Measurements from ENCODE around the gene MAGI1.

Gene MAGI1

DNA sequence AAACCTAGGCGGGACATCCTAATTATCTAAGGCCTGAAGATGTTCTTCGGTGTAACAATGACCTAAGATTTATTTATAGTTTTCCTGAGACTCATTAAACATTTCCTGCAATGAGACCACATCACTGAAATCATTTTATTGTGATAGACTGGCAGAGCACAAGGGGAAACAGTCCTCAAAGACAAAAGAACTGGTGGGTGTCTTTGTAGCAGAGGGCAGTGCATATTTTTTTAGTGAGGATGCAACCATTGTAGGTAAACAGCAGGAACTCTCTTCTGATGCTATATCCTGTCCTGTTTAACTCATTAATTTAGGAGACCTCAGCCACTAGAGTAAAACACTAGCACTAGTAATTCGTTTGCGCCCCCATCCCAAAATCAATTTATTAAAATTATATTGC, 100.0 kb downstream of the MAGI1 start:
- no peak for TF ChIP-seq JUND (IDR thresholded peaks at IDR 0.05; ENCODE audit: low read depth)
- DNase-seq (ENCODE audit: low read depth in 1 of 2, low spot score in 1 of 2), result no peak
- in situ Hi-C loops (cut with HindIII; ENCODE audit: low pct_unique_long_range_greater_than_20kb, low sequenced_read_pairs), result no loop called here

DNA sequence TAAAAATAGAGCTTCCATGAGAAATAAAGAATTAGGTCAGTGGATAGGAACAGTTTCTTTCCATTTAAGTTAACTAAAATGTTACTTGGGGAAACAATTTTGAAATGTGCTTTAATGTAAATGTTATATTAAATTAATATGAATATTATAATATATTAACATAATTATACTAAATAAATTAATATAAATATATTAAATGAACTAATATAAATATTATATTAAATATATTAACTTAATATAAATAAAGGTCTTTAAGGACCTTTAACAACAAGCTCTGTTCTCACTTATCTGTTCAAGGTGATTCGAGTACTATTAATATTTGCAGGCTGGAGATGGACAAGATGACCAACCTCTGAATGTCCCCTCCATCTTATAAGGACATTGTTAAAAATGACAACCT, 100.6 kb downstream of the MAGI1 start:
- in situ Hi-C loops (cut with HindIII; ENCODE audit: low pct_unique_long_range_greater_than_20kb, low sequenced_read_pairs), result no loop called here
- DNase-seq (ENCODE audit: low read depth in 1 of 2, low spot score in 1 of 2), result no peak
- TF ChIP-seq JUND (IDR thresholded peaks at IDR 0.05; ENCODE audit: low read depth), result no peak

DNA sequence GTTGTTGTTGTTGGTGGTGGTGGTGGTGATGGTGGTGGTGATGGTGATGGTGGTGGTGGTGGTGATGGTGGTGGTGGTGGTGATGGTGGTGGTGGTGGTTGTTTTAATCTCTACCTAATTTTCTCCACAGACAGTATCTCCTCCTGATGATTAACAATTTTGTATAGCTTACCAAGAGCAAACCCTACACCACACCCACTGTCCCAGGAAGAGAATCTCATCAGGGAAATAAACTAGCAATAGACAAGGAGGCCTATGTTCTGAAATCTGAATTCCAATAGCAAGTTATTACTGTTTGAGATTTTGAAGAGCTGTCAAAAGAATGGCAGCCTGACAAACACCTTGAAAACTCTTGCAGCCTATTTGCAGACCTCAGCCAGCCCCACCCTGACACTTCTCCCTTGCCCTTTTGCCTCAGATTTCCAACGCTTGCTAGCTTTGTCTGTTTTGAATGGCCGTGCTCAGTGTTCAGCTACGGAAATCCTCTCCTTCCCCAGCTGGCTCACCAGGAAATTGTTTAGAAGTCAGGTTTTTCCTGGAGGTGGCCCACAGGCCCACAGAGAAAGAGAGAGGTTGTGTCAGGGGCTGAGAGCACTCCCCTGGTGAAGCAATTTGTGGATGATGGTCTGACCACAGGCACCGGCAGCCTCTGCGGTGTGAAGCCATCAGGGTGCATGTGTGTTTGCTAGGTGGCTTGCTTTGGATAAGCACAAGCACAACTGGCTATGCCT, 101.6 kb downstream of the MAGI1 start:
- in situ Hi-C loops (cut with HindIII; ENCODE audit: low pct_unique_long_range_greater_than_20kb, low sequenced_read_pairs), result no loop called here
- TF ChIP-seq JUND (IDR thresholded peaks at IDR 0.05; ENCODE audit: low read depth), result no peak

DNA sequence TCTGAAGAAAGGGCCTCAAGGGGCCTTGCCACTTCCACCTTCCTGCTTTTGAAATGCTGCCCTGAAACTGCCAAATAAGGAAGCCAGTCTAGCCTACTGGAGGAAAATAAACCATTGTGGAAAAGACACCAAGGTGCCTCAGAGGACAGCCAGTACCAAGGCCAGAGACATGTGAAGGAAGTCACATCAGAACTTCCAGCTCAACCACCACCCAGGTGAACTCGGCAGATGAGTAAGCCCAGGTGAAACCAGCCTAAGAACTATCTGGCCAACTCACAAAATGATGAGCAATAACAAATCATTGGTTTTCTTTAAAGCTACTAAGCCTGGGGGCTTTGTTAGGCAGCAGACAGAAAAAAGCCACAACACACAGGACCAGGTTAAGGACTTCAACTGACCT, 103.0 kb downstream of the MAGI1 start:
- in situ Hi-C loops (cut with HindIII; ENCODE audit: low pct_unique_long_range_greater_than_20kb, low sequenced_read_pairs), result no loop called here
- no peak for DNase-seq (ENCODE audit: low read depth in 1 of 2, low spot score in 1 of 2)
- TF ChIP-seq JUND (IDR thresholded peaks at IDR 0.05; ENCODE audit: low read depth), result no peak

More for the DNA sequence above, 101.6 kb downstream of the MAGI1 start:
- DNase-seq (ENCODE audit: low read depth in 1 of 2, low spot score in 1 of 2), result no peak

DNA sequence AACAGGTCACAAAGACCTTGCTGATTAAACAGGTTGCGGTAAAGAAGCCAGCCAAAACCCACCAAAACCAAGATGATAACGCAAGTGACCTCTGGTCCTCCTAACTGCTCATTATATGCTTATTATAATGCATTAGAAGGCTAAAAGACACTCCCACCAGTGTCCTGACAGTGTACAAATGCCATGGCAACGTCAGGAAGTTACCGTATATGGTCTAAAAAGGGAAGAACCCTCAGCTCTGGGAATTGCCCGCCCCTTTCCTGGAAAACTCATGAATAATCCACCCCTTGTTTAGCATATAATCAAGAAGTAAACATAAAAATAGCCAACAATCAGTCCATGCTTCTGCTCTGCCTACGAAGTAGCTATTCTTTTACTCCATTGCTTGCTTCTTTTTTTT, 108.1 kb downstream of the MAGI1 start:
- no peak for DNase-seq (ENCODE audit: low read depth in 1 of 2, low spot score in 1 of 2)
- TF ChIP-seq JUND (IDR thresholded peaks at IDR 0.05; ENCODE audit: low read depth), result no peak
- in situ Hi-C loops (cut with HindIII; ENCODE audit: low pct_unique_long_range_greater_than_20kb, low sequenced_read_pairs), result no loop called here

DNA sequence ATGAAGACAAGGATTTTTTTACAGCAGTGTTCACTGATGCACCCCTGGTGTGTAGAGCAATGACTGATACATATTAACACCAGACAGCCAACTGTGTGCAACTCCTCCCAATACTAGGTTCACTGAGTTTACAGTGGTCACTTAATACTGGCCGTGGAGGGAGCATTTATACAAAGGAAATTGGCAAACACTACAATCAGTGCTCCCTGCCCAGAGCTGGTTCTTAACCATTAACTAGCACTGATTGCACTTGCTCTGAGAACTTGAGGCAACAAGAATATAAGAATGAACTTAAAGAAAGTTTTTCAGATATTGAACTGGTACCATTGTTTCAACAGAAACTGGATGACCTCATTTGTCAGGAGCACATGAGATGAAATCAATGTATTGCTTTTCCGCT, 110.6 kb downstream of the MAGI1 start:
- in situ Hi-C loops (cut with HindIII; ENCODE audit: low pct_unique_long_range_greater_than_20kb, low sequenced_read_pairs), result no loop called here

DNA sequence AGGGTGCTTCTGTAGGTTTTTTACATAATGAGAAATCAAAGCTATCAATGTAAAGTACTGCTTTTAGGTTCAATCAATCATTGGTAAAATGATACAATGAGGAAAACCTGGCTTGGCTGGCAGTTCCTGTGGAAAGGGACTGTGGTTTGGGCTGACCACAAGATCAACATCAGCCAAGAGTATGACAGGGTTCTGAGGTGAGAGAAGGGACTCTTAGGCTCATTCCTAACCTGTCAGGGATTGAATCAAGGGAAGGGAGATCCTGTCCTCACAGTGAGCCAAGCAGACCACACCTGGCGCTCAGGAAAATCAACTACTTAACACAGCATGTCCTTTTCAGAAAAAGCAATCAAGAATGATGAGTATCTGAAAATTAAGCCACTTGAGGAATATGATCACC, 111.1 kb downstream of the MAGI1 start:
- in situ Hi-C loops (cut with HindIII; ENCODE audit: low pct_unique_long_range_greater_than_20kb, low sequenced_read_pairs), result no loop called here
- no peak for TF ChIP-seq JUND (IDR thresholded peaks at IDR 0.05; ENCODE audit: low read depth)
- DNase-seq (ENCODE audit: low read depth in 1 of 2, low spot score in 1 of 2), result peak in 1 of 2 experiments; percentile 73

More for the DNA sequence above, 110.6 kb downstream of the MAGI1 start:
- no peak for TF ChIP-seq JUND (IDR thresholded peaks at IDR 0.05; ENCODE audit: low read depth)
- no peak for DNase-seq (ENCODE audit: low read depth in 1 of 2, low spot score in 1 of 2)

DNA sequence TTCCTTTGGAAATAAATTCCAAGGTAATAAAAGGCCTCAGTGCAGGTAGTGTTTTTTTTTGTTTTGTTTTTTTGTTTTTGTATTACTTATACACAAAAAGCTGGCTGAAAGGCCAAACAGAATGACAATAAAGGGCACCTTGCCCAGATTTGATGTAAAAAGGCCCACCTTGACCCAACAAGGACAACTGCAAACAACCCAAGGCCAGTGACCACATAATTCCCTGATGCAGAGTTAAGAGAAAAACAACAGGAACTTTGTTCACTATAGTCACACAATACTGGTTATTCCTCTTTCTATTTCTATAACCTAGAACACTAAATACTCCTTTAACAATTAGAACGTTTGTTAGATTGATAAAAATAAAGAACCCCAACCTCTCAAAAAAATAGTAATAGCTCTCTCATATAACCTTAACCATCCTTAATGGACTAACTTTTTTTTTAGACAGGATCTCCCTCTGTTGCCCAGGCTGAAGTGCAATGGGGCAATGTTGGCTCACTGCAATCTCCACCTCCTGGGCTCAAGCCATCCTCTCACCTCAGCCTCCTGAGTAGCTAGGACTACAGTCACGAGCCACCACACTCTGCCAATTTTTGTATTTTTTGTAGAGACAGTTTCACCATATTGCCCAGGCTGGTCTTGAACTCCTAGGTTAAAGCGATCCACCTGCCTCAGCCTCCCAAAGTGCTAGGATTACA, 113.3 kb downstream of the MAGI1 start:
- no peak for TF ChIP-seq JUND (IDR thresholded peaks at IDR 0.05; ENCODE audit: low read depth)
- DNase-seq (ENCODE audit: low read depth in 1 of 2, low spot score in 1 of 2), result peak in 1 of 2 experiments; percentile 69
- in situ Hi-C loops (cut with HindIII; ENCODE audit: low pct_unique_long_range_greater_than_20kb, low sequenced_read_pairs), result no loop called here

DNA sequence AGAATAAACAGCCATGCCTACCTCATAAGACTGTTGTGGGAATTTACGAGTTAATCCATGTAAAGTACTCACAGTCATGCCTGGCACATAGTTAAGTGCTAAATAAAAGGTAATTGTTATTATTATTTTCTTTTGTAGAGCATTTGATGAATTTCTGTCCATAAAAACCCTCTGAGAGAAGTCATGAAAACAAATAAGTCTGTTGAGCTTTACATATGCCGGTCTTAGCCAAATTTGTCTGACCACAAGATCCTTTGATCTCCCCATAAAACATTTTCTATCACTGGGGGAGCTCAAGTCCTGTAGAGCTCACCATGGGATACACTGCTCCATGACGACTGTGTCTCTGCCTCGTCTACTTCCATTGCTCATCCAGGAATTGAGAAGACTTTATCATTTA, 114.0 kb downstream of the MAGI1 start:
- no peak for TF ChIP-seq JUND (IDR thresholded peaks at IDR 0.05; ENCODE audit: low read depth)
- in situ Hi-C loops (cut with HindIII; ENCODE audit: low pct_unique_long_range_greater_than_20kb, low sequenced_read_pairs), result no loop called here

DNA sequence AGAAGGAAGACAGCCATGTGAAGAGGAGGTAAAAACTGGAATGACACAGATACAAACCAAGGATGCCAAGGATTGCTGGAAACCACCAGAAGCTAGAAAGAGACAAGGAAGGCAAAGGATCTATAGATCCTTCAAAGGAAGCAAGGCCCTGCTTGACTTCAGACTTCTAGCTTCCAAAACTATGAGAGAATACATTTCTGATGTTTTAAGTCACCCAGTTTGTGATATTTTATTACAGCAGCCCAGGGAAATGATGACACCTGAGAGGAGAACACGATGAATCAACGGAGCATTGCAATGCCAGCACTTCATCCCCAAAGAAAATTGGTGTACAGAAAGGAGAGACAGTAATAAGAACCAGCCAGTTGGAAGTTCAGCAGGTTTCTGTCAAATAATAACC, 116.3 kb downstream of the MAGI1 start:
- no peak for DNase-seq (ENCODE audit: low read depth in 1 of 2, low spot score in 1 of 2)
- in situ Hi-C loops (cut with HindIII; ENCODE audit: low pct_unique_long_range_greater_than_20kb, low sequenced_read_pairs), result no loop called here
- TF ChIP-seq JUND (IDR thresholded peaks at IDR 0.05; ENCODE audit: low read depth), result no peak

More for the DNA sequence above, 114.0 kb downstream of the MAGI1 start:
- DNase-seq (ENCODE audit: low read depth in 1 of 2, low spot score in 1 of 2), result peak in 1 of 2 experiments; percentile 38

DNA sequence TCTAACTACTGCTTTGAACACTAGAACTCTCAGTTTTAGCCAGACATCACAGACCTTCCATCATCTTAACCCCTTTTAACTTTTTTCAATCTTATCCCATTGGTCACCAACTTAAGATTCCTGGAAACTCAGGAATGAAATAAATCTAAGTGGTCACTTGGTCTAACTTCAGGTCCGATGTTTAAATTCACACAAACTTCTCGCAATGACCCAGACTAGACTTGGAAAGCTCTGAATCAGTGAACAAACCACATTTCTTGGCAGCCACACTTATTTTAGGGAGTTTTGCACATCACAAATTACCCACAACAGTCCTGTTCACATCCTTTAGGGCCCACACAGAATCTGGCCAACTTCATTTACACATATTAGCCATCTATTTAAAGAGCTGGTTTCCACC, 118.9 kb downstream of the MAGI1 start:
- no peak for TF ChIP-seq JUND (IDR thresholded peaks at IDR 0.05; ENCODE audit: low read depth)
- in situ Hi-C loops (cut with HindIII; ENCODE audit: low pct_unique_long_range_greater_than_20kb, low sequenced_read_pairs), result no loop called here
- no peak for DNase-seq (ENCODE audit: low read depth in 1 of 2, low spot score in 1 of 2)

DNA sequence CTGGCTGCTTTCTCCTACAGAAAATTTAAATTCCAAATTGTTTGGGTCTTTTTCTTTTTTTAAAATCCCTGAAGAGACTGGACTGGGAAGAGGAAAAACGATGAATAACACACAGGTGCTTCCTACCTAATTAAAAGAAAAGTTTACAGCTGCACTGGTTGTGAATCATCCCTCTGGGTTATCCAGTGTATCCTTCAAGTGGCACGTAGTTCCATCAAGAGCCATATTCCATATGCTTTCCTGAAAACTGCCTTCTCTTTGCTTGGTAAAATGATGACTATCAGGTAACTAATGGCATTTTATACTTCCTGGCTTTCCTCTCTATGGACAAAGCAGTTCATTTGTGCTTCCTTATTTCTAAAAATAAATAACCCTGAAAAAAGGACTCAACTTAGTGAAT, 123.2 kb downstream of the MAGI1 start:
- no peak for TF ChIP-seq JUND (IDR thresholded peaks at IDR 0.05; ENCODE audit: low read depth)
- no peak for DNase-seq (ENCODE audit: low read depth in 1 of 2, low spot score in 1 of 2)
- in situ Hi-C loops (cut with HindIII; ENCODE audit: low pct_unique_long_range_greater_than_20kb, low sequenced_read_pairs), result no loop called here

DNA sequence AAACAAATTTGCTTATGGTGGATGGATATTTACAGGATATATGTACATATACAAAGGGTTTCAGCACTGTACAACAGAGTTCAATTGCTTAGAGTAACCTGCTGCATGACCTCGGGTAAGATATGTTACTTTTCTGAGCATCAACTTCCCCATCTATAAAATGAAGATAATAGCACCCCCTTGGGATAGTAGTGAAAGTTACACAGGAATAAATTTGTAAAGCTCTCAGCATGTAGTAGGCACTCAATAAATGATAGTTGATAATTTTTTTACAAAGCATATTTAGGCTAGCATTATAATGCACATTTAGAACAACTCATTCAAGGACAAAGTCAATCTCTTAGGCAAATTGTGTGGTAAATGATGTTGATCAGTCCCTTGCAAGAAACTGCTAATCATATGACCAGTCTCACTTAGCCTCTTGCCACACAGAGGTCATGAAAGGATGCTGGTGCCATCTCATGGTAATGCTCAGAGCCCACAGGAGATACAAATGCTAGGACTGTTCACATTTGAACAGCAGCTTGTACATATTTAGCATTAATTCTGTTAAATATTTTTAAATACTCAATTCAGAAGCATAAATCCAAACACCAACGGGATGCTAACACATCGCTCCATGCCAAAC, 123.9 kb downstream of the MAGI1 start:
- DNase-seq (ENCODE audit: low read depth in 1 of 2, low spot score in 1 of 2), result no peak
- in situ Hi-C loops (cut with HindIII; ENCODE audit: low pct_unique_long_range_greater_than_20kb, low sequenced_read_pairs), result no loop called here
- TF ChIP-seq JUND (IDR thresholded peaks at IDR 0.05; ENCODE audit: low read depth), result no peak
